Fibroblast of skin of abdomen (primary cell): ENCODE measurements around the gene CMYA5.
A peak's percentile ranks its signal among the peaks of the same experiment; 100 is the strongest.
"Not testable (repeated sequence)": the region's sequence is repeated elsewhere in the genome, so short reads cannot be mapped to it uniquely, and the experiment has no call there.

Experiments used
- DNase-seq: peaks from one replicate; pipeline ENCODE4 v3.0.0-alpha.2; 2013

The CMYA5 gene

GRCh38 chr5:79702606-79703380 is 13.2 kb downstream of the CMYA5 start:
- DNase-seq: peak; percentile 16

- no peak for DNase-seq
Observed at GRCh38 chr5:79703381-79703645, 13.7 kb downstream of the CMYA5 start.

- no peak for DNase-seq
Observed at GRCh38 chr5:79704553-79704952, 14.9 kb downstream of the CMYA5 start.

- DNase-seq: no peak
Observed at GRCh38 chr5:79705632-79706031, 16.0 kb downstream of the CMYA5 start.

GRCh38 chr5:79706317-79706716 is 16.7 kb downstream of the CMYA5 start:
- DNase-seq: not testable (repeated sequence)

- DNase-seq: no peak
Observed at GRCh38 chr5:79707535-79707934, 17.9 kb downstream of the CMYA5 start.

GRCh38 chr5:79712741-79713140 is 23.1 kb downstream of the CMYA5 start:
- DNase-seq: no peak

- DNase-seq: no peak
Observed at GRCh38 chr5:79713727-79714126, 24.1 kb downstream of the CMYA5 start.

GRCh38 chr5:79716839-79717238 is 27.2 kb downstream of the CMYA5 start:
- no peak for DNase-seq

GRCh38 chr5:79720096-79720495 is 30.5 kb downstream of the CMYA5 start:
- DNase-seq: no peak

GRCh38 chr5:79727451-79728355 is 38.1 kb downstream of the CMYA5 start:
- DNase-seq: peak; percentile 60

GRCh38 chr5:79728396-79728795 is 38.8 kb downstream of the CMYA5 start:
- DNase-seq: peak; percentile 13

- DNase-seq: no peak
Observed at GRCh38 chr5:79729679-79730078, 40.0 kb downstream of the CMYA5 start.

GRCh38 chr5:79730564-79730963 is 40.9 kb downstream of the CMYA5 start:
- no peak for DNase-seq

GRCh38 chr5:79731775-79732174 is 42.1 kb downstream of the CMYA5 start:
- DNase-seq: no peak

GRCh38 chr5:79736528-79737514 is 47.2 kb downstream of the CMYA5 start:
- DNase-seq: no peak

GRCh38 chr5:79738349-79738748 is 48.7 kb downstream of the CMYA5 start:
- DNase-seq: no peak

GRCh38 chr5:79742549-79743136 is 53.0 kb downstream of the CMYA5 start:
- no peak for DNase-seq

GRCh38 chr5:79743846-79744605 is 54.4 kb downstream of the CMYA5 start:
- DNase-seq: no peak

- no peak for DNase-seq
Observed at GRCh38 chr5:79745255-79745654, 55.6 kb downstream of the CMYA5 start.
